HepG2 (cell line): Measurements from ENCODE around the gene TPRN. TPM values are rescaled to one million over a fixed set of nuclear protein-coding genes. Genes with fewer than 3 reads are reported as not detected.
A peak's percentile ranks its signal among the peaks of the same experiment; 100 is the strongest.

ENCODE experiments used
- AGO2 ChIP-seq: fragments of 200-400 bp; formaldehyde crosslinking; optimal IDR thresholded peaks from 2 replicates; pipeline ENCODE3; 2017; ENCODE audit warnings: mild to moderate bottlenecking, low read depth, low read length, moderate library complexity
- HOXA3 ChIP-seq: sonication (generic); formaldehyde crosslinking; IDR thresholded peaks from 2 replicates; pipeline ENCODE4 v1.5.0; 2020; ENCODE audit warnings: missing genetic modification reagents
- KLF9 ChIP-seq: IDR thresholded peaks from 2 replicates; pipeline ENCODE4 v1.6.1; 2016; ENCODE audit warnings: low read depth
- NBN ChIP-seq: fragments of 450-650 bp; conservative IDR thresholded peaks from 2 replicates; pipeline ENCODE4 v1.6.1; 2017
- NFATC3 ChIP-seq: sonication (generic); formaldehyde crosslinking; IDR thresholded peaks from 2 replicates; pipeline ENCODE4 v1.5.1; 2020; ENCODE audit warnings: mild to moderate bottlenecking, missing genetic modification reagents
- PAWR ChIP-seq: sonication (generic); formaldehyde crosslinking; IDR thresholded peaks from 2 replicates; pipeline ENCODE4 v1.4.0; 2020; ENCODE audit warnings: missing genetic modification reagents, mild to moderate bottlenecking, borderline replicate concordance
- RAD21 ChIP-seq: fragments of 450-650 bp; formaldehyde crosslinking; IDR thresholded peaks from 2 replicates; pipeline ENCODE4 v1.5.0; 2020; ENCODE audit warnings: mild to moderate bottlenecking
- SNRNP70 ChIP-seq: fragments of 200-400 bp; formaldehyde crosslinking; IDR thresholded peaks from 2 replicates; pipeline ENCODE4 v1.6.1; 2017; ENCODE audit warnings: mild to moderate bottlenecking, low read depth, low read length, moderate library complexity
- ZKSCAN5 ChIP-seq: sonication (generic); formaldehyde crosslinking; IDR thresholded peaks from 2 replicates; pipeline ENCODE4 v1.5.1; 2020; ENCODE audit warnings: mild to moderate bottlenecking, missing genetic modification reagents
- ZKSCAN8 ChIP-seq: IDR thresholded peaks from 2 replicates; pipeline ENCODE4 v1.6.1; 2016; ENCODE audit warnings: borderline replicate concordance, missing genetic modification reagents, missing compliant biosample characterization
- ZNF333 ChIP-seq: sonication (generic); formaldehyde crosslinking; IDR thresholded peaks from 2 replicates; pipeline ENCODE4 v1.4.0; 2020; ENCODE audit warnings: mild to moderate bottlenecking, missing genetic modification reagents, borderline replicate concordance
- ZNF629 ChIP-seq: sonication (generic); formaldehyde crosslinking; conservative IDR thresholded peaks from 2 replicates; pipeline ENCODE4 v1.5.0; 2020; ENCODE audit warnings: missing genetic modification reagents
- ZNF747 ChIP-seq: sonication (generic); formaldehyde crosslinking; IDR thresholded peaks from 2 replicates; pipeline ENCODE4 v1.8.1; 2023; ENCODE audit warnings: missing genetic modification reagents, mild to moderate bottlenecking, borderline replicate concordance
- ZNF749 ChIP-seq: sonication (generic); formaldehyde crosslinking; IDR thresholded peaks from 2 replicates; pipeline ENCODE4 v1.8.0; 2022; ENCODE audit warnings: mild to moderate bottlenecking, missing genetic modification reagents, moderate library complexity, borderline replicate concordance
- polyA plus RNA-seq, 8 experiments: library from polyadenylated mRNA; depleted of rRNA in 3 of 8; stranded (reverse) in 7 of 8; unstranded in 1 of 8; fragments of >200 nt; fragmentation: Illumina TruSeq in 4 of 8; extraction: Trizol in 4 of 8; gene quantifications; 2 replicates each; pipeline versions ENCODE4 v1.2.1 to v1.2.3, GENCODE V29; 2011 to 2016; ENCODE audit warnings: low read depth in 4 of 8, missing spikeins in 1 of 8, mixed read lengths in 1 of 8; ENCODE audit not compliant: insufficient read depth in 1 of 8
- total RNA-seq, 5 experiments: library from RNA; depleted of rRNA; stranded (reverse); fragments of >200 nt; fragmentation: Illumina TruSeq; extraction: Trizol; gene quantifications; 2 replicates each; pipeline ENCODE4 v1.2.3, GENCODE V29; 2016; ENCODE audit warnings: low read depth in 1 of 5
- TF ChIP-seq, protein P1 (sequence below): sonication (generic); formaldehyde crosslinking; IDR thresholded peaks from 2 replicates; pipeline ENCODE4 v1.4.0; 2020; ENCODE audit warnings: mild to moderate bottlenecking, missing genetic modification reagents
- TF ChIP-seq, protein P2 (sequence below): sonication (generic); formaldehyde crosslinking; IDR thresholded peaks from 2 replicates; pipeline ENCODE4 v1.8.0; 2022; ENCODE audit warnings: missing genetic modification reagents, low read depth, mild to moderate bottlenecking, borderline replicate concordance
- TF ChIP-seq, protein P3 (sequence below): sonication (generic); formaldehyde crosslinking; IDR thresholded peaks from 2 replicates; pipeline ENCODE4 v1.5.0; 2020; ENCODE audit warnings: mild to moderate bottlenecking, missing genetic modification reagents, borderline replicate concordance

TPRN gene
- total and polyA plus RNA-seq, 2 of the 13 experiments (the other 11 are each of a cell fraction or from before 2014, with no cell fraction given): 10.1 to 19.2 TPM

DNA sequence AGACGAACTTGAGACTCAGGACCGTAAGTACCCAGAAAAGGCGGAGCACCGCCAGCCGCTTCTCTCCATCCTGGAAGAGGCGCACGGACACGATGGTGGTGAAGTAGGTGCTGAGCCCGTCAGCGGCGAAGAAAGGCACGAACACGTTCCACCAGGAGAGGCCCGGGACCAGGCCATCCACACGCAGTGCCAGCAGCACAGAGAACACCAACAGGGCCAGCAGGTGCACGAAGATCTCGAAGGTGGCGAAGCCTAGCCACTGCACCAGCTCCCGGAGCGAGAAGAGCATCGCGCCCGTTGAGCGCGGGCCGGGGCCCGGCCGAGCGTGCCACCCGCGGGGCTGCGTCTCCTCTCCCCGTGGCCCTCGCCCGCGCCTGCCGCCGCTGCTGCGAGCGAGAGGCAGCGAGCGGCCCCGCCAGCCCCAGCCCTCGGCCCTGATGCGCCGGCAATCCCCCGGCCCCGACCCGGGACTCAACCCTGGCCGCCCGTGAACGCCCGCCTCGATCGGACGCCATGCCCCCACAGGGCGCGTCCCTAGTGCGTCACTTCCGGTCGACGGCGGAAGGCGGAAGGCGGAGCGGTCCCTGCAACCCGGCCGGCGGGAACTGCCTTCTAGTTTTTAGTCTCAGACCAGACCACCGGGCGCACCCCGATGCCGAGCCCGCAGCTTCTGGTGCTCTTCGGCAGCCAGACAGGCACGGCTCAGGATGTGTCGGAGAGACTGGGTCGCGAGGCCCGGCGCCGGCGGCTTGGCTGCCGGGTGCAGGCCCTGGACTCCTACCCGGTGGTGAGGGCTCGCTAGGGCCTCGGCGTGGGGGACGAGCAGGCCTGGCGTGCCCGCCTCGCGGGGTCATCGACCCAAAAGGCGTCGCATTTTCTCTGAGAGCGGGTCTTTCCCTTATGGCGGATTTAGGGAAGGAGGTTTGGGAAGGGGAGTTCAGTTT is 4.9 kb upstream of the TPRN start, which contains the start of the genes NDOR1 and TMEM203 (continued):
- TF ChIP-seq ZNF749 (CRISPR knock-in tag) (no peak; the same call in 1 of the 2 replicates), PAWR (no peak), SNRNP70 (no peak), ZKSCAN8 (CRISPR knock-in tag) (no peak), NFATC3 (no peak), ZKSCAN5 (CRISPR knock-in tag) (no peak), ZNF747 (CRISPR knock-in tag) (no peak), AGO2 (peak; percentile 64), NBN (no peak), KLF9 (CRISPR knock-in tag) (no peak), ZNF629 (no peak), HOXA3 (CRISPR knock-in tag) (peak; percentile 98), ZNF333 (CRISPR knock-in tag) (peak; percentile 84; the same call in 1 of the 2 replicates), RAD21 (CRISPR knock-in tag) (0 out of 2 replicates have a peak, but pooled peaks have one; percentile 24)
- TF ChIP-seq, protein P1, sequence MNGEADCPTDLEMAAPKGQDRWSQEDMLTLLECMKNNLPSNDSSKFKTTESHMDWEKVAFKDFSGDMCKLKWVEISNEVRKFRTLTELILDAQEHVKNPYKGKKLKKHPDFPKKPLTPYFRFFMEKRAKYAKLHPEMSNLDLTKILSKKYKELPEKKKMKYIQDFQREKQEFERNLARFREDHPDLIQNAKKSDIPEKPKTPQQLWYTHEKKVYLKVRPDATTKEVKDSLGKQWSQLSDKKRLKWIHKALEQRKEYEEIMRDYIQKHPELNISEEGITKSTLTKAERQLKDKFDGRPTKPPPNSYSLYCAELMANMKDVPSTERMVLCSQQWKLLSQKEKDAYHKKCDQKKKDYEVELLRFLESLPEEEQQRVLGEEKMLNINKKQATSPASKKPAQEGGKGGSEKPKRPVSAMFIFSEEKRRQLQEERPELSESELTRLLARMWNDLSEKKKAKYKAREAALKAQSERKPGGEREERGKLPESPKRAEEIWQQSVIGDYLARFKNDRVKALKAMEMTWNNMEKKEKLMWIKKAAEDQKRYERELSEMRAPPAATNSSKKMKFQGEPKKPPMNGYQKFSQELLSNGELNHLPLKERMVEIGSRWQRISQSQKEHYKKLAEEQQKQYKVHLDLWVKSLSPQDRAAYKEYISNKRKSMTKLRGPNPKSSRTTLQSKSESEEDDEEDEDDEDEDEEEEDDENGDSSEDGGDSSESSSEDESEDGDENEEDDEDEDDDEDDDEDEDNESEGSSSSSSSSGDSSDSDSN (CRISPR knock-in tag): peak; percentile 73
- TF ChIP-seq, protein P2, sequence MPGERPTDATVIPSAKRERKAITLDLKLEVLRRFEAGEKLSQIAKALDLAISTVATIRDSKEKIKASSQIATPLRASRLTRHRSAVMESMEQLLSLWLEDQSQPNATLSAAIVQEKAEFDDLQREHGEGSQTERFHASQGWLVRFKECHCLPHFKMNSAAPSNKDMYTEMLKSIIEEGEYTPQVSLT (CRISPR knock-in tag): no peak
- TF ChIP-seq, protein P3, sequence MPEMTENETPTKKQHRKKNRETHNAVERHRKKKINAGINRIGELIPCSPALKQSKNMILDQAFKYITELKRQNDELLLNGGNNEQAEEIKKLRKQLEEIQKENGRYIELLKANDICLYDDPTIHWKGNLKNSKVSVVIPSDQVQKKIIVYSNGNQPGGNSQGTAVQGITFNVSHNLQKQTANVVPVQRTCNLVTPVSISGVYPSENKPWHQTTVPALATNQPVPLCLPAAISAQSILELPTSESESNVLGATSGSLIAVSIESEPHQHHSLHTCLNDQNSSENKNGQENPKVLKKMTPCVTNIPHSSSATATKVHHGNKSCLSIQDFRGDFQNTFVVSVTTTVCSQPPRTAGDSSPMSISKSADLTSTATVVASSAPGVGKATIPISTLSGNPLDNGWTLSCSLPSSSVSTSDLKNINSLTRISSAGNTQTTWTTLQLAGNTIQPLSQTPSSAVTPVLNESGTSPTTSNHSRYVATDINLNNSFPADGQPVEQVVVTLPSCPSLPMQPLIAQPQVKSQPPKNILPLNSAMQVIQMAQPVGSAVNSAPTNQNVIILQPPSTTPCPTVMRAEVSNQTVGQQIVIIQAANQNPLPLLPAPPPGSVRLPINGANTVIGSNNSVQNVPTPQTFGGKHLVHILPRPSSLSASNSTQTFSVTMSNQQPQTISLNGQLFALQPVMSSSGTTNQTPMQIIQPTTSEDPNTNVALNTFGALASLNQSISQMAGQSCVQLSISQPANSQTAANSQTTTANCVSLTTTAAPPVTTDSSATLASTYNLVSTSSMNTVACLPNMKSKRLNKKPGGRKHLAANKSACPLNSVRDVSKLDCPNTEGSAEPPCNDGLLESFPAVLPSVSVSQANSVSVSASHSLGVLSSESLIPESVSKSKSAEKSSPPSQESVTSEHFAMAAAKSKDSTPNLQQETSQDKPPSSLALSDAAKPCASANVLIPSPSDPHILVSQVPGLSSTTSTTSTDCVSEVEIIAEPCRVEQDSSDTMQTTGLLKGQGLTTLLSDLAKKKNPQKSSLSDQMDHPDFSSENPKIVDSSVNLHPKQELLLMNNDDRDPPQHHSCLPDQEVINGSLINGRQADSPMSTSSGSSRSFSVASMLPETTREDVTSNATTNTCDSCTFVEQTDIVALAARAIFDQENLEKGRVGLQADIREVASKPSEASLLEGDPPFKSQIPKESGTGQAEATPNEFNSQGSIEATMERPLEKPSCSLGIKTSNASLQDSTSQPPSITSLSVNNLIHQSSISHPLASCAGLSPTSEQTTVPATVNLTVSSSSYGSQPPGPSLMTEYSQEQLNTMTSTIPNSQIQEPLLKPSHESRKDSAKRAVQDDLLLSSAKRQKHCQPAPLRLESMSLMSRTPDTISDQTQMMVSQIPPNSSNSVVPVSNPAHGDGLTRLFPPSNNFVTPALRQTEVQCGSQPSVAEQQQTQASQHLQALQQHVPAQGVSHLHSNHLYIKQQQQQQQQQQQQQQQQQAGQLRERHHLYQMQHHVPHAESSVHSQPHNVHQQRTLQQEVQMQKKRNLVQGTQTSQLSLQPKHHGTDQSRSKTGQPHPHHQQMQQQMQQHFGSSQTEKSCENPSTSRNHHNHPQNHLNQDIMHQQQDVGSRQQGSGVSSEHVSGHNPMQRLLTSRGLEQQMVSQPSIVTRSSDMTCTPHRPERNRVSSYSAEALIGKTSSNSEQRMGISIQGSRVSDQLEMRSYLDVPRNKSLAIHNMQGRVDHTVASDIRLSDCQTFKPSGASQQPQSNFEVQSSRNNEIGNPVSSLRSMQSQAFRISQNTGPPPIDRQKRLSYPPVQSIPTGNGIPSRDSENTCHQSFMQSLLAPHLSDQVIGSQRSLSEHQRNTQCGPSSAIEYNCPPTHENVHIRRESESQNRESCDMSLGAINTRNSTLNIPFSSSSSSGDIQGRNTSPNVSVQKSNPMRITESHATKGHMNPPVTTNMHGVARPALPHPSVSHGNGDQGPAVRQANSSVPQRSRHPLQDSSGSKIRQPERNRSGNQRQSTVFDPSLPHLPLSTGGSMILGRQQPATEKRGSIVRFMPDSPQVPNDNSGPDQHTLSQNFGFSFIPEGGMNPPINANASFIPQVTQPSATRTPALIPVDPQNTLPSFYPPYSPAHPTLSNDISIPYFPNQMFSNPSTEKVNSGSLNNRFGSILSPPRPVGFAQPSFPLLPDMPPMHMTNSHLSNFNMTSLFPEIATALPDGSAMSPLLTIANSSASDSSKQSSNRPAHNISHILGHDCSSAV (CRISPR knock-in tag): no peak
